HG02973 (cell line): ENCODE data around the gene CRKL.

Experiments used
- ATAC-seq: cut with Tn5 transposase; IDR thresholded peaks from one replicate; pipeline ENCODE4 v1.9.1; 2021; ENCODE audit warnings: moderate library complexity; ENCODE audit not compliant: unreplicated experiment

The CRKL gene

GRCh38 chr22:20949698-20950183 lies 32.5 kb downstream of the CRKL start:
- no peak for ATAC-seq

GRCh38 chr22:20951151-20951931 lies 34.1 kb downstream of the CRKL start:
- ATAC-seq: no peak

DNA sequence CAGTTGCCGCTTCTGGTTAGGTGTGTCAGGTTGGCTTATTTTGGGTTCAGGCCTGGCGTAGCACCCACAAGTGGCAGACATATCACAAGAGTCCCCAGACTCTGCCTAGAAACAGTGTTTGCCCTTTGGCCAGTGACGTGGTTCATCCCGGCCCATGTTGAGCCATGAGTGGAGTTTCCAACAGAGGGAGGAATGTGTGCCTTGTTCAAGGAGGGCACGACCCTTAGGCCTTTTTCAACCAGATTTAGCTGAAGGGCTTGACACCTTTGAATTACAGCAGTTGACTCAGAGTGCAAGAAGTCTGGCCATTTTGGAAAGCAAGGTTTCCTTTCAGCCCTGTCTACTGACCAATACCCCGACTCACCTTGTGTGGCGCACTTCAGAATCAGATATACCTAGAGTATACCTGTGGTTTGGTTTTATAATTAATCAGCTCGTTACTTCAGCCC lies 34.7 kb downstream of the CRKL start:
- ATAC-seq: no peak

DNA sequence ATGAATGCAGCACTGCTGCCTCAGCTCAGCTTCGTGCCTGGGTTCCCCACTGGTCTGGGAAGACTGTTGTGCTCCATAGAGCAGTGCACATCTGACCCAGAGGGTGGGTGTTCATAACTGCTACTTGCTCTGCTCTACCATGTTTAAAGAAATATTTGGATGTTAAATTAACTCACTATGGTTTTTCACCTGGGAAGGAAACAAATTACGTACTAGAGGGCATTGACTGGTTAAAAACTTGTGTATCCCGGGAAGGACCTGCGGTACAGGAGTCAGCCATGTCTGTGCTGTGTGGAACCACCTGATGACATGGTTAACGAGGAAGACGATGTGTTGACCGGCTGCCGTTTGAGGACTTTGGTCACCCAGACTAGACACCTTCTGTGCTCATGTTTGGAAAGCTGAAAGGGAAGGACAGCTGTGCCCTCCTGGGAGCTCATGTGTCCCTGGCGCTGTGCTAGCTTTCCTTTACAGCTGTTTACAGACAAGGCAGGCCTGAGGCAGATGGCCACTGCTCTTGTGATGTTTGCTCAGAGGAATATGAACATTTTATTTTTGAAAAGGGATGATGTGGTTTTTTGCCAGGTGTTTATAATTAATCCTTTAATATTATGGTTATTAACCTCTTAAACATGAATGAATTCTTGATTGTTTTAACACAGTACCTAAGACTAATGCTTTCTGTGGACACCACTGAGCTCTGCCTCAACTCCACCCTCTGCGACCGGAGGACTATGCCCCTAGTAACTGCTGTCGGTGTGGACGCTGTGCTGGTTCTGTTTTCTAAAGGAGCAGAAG lies 35.5 kb downstream of the CRKL start:
- ATAC-seq: no peak

GRCh38 chr22:20953342-20953608 lies 36.1 kb downstream of the CRKL start:
- no peak for ATAC-seq

- ATAC-seq: no peak
Observed at GRCh38 chr22:20953668-20954500, 36.7 kb downstream of the CRKL start.

DNA sequence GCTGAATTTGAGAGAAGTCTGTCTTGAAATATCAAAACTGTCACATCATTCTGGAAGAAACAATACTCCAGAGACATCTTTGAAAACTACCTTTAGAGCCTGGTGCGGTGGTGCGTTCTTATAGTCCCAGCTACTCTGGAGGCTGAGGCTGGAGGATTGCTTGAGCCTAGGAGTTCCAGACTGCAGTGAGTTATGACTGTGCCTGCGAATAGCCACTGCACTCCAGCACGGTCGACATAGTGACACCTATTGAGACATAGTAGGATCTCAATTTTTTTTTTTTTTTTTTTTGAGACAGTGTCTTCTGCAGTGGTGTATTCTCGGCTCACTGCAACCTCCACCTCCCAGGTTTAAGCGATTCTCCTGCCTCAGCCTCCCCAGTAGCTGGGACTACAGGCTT lies 38.3 kb downstream of the CRKL start:
- no peak for ATAC-seq

DNA sequence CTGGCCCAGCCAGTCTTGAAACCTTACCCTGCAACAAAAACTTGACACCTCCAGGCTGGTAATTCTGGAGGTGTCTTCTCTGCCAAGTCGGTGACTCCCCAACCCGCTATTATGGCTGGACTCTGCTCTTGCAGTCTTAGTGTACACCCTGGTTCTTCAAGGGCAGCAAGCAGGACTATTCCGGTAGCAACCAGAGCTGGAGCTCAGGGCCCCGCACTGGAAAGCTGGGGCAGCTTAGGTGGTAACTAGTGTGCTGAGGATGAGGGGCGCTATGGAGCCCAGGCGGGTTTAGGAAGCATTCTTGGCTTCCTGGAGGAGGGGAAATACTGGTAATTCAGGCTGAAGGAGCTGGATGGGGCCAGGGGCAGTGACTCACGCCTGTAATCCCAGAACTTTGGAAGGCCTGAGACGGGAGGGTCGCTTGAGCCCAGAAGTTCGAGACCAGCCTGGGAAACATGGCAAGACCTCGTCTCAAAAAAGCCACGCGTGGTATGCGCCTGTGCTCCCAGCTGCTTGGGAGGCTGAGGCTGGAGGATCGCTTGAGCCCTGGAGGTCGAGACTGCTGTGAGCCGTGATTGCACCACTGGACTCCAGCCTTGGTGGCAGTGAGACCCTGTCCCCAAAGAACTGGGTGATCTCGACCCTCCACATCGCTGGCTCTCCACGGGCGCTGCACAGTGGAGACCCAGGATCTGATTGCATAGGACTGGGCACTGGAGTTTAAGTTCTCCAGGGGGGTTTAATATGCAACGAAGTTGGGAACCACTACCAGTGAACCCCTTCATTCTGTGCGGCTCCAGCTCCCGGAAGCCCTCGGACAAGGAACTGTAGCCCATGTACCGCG lies 39.3 kb downstream of the CRKL start:
- no peak for ATAC-seq

DNA sequence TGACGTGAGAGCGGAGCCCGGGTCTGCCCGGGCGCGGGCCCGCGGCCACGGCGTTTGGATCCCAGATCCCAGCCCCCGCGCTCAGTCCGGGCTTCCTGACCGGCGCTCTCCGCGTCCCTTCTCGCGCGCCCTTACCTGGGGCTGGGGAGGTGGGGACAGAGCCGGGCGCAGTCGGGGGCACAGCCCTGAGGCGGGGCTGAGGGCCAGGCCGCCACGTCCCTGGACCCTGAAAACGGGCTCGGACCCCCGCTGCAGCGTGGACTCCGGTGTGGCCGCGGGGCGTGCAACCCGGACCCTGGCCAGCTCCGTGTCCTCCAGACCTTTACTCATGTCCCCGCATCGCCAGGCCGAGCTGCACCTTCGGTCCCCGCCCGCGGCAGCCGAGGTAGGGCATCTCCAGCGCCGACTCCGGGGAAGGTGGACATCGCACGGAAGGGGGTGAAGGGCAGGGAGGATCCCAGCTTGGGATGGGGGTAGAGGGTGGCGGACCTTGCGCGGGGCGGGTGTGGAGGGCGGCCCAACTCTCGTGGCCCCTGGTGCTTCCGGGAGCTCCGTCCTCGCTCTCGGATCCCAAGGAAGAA lies 40.0 kb downstream of the CRKL start:
- ATAC-seq: no peak

DNA sequence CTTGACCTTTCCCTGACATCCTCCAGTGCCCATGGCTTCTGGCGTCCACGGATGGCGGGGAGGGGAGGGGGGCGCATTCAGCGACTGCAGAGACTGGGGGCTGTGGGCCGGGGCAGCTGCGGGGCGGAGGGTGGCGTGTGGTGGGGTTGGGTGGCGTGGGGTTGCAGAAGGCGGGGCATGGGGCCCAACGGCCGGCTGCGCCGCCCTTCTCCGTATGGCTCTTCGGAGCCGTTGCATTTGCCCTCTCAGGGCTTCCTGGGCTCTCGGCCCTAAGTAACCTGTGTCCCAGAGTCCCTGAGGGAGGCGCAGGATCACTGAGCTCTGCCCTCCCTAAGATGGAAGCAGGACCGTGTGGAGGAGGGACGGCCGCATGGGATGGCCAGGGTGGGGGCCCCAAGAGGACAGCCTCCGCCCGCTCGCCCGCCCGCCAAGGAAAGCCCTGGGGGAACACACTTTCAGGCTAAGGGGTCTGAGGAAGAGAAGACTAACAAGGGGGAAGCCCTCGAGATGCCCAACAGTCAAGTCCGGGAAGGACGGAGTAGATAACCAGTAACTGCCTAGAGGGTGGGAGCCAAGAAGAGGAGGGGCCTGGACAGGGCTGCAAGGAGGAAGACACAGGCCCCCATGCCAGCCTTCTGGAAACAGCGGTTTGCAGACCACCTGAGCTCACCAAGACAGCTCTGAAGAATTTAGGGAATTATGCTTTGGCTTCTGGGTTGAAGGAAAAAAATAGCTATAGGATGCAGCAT lies 40.6 kb downstream of the CRKL start:
- ATAC-seq: no peak

DNA sequence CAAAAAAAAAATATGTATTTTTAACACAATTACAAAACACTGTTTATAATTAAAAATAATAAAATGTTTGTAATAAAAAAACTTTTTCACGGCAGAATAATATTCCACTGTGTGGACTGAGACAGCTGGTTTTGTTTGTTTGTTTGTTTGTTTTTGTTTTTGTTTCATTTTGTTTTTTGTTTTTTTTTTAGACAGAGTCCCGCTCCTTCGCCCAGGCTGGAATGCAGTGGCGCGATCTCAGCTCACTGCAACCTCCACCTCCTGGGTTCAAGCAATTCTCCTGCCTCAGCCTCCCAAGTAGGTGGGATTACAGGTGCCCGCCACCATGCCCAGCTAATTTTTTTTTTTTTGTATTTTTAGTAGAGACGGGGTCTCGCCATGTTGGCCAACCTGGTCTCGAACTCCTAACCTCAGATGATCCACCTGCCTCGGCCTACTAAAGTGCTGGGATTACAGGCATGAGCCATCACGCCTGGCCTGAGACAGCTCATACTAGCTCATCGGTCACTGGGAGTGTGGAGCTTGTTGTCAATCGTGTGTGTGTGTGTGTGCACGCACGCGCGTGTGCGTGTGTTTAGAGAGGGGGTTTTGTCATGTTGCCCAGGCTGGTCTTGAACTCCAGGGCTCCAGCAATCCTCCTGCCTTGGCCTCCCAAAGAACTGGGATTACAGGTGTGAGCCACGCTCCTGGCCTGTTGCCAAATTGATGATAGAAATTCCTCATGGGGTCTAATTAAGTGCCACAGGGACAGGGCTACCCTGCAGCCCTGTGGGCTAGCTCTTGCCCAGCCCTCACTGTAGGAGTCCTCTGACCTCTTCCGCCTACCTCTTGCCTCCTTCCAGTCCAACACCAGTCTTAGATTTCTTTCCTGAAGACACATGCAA lies 42.6 kb downstream of the CRKL start:
- ATAC-seq: no peak

DNA sequence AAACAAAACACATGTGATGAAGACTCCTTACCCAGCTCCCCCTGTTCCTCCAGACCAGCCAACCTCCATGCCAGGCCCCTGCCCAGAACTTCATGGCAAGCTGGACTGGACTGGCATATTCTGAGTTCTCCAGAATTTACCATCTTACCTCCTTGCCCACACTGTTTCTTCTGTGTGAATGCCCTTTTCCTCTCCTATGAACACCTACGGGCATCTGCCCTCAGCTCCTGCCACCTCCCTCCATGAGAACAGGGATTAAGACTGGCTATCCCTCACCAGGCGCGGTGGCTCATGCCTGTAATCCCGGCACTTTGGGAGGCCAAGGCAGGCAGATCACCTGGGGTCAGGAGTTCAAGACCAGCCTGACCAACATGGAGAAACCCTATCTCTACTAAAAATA lies 43.4 kb downstream of the CRKL start:
- ATAC-seq: no peak

- no peak for ATAC-seq
Observed at GRCh38 chr22:20962491-20962945, 45.3 kb downstream of the CRKL start.

GRCh38 chr22:20963201-20964052 lies 46.2 kb downstream of the CRKL start:
- no peak for ATAC-seq

GRCh38 chr22:20964090-20964798 lies 47.0 kb downstream of the CRKL start:
- ATAC-seq: no peak

DNA sequence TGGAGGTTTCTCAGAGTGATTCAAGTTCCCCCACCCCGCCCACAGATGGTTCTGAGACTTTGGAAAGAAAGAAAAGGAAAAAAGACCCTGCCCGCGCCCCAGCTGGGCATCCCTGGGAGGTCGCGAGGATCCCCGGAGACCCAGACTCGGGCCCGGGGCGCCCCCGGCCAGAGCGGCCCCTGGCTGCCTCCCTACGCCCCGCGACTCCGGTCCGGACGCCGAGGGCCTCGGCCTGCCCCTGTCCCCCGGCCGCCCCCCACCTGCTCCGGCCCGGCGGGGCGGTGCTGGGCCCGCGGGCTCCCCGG lies 47.5 kb downstream of the CRKL start:
- ATAC-seq: no peak
